ENCODE results near the gene MIGA2. TPM values are rescaled to one million over a fixed set of nuclear protein-coding genes. Genes with fewer than 3 reads are reported as not detected.

MIGA2 gene
- total and polyA plus RNA-seq, 2 donors (not counting 1 experiment from before 2014, with no cell fraction given): 62.1 to 78.1 TPM

GRCh38 chr9:129063061-129063460, 26.6 kb downstream of the MIGA2 start:
- H2AFZ ChIP-seq (ENCODE audit: insufficient read depth, low read depth, low read length, poor library complexity, severe bottlenecking): no peak overlapping the region
- no peaks in the 10 kb centered on the region for H3K27me3 ChIP-seq (replicated peaks in 1 of 4; ENCODE audit: control extremely low read depth in 1 of 4, control insufficient read depth in 3 of 4, insufficient read depth in 4 of 4, low read length in 3 of 4)
- H3K36me3 ChIP-seq (replicated peaks in 1 of 2; ENCODE audit: control extremely low read depth in 1 of 2, control insufficient read depth in 1 of 2, extremely low read depth in 1 of 2, insufficient read depth in 2 of 2, low read length in 1 of 2): peaks cover 0 to 56% of the 10 kb centered on the region in 2 experiments
- H3K4me1 ChIP-seq (ENCODE audit: control insufficient read depth in 2 of 2, insufficient read depth in 2 of 2, low read length in 2 of 2): peaks cover under 1 to 3% of the 10 kb centered on the region in 2 donors
- intact Hi-C loops (cut with micrococcal nuclease): no loop called here
- Mint-ChIP-seq H3K27me3 (no peaks in the 10 kb centered on the region), H3K4me3 (no peak overlapping the region), H3K27ac (no peak overlapping the region), H3K4me1 (peaks cover under 1% of the 10 kb centered on the region), H3K9me3 (ENCODE audit: insufficient read depth) (no peaks in the 10 kb centered on the region)
- no peaks in the 10 kb centered on the region for H3K9me3 ChIP-seq (ENCODE audit: control extremely low read depth in 1 of 3, control insufficient read depth in 2 of 3, insufficient read depth in 1 of 3, low read length in 2 of 3)
- no peak for ATAC-seq (ENCODE audit: low read depth)
- POLR2A ChIA-PET: interaction anchor here (0.6 kb wide), 1 partner anchor 39 kb away, joined by 5 read pairs; no protein-coding TSS in a partner anchor
- WGBS (ENCODE audit: insufficient coverage): 100% methylated on average over 5 of the region's 9 CpGs
- no peak overlapping the region for H3K27ac ChIP-seq (ENCODE audit: low read length in 2 of 2)
- no peaks in the 10 kb centered on the region for H3K79me2 ChIP-seq (ENCODE audit: control insufficient read depth, insufficient read depth, low read length)
- no peak overlapping the region for H3K4me2 ChIP-seq (replicated peaks; ENCODE audit: low read depth, low read length, poor library complexity, severe bottlenecking)
- DNase-seq: no peak
- no peaks in the 10 kb centered on the region for H4K20me1 ChIP-seq (ENCODE audit: control insufficient read depth, insufficient read depth, low read length, poor library complexity, severe bottlenecking)
- CTCF ChIA-PET: no interaction called here
- no peak for TF ChIP-seq CTCF (IDR thresholded peaks at IDR 0.05)
- TF ChIP-seq EZH2 (IDR thresholded peaks at IDR 0.05; ENCODE audit: borderline replicate concordance, insufficient read depth, low read depth, low read length, poor library complexity, severe bottlenecking): no peak
- no peak overlapping the region for H3K4me3 ChIP-seq (ENCODE audit: control extremely low read depth in 1 of 5, extremely low read depth in 1 of 5, insufficient read depth in 1 of 5, low read depth in 2 of 5, low read length in 4 of 5)
- H3K9ac ChIP-seq (ENCODE audit: low read length): no peak overlapping the region

GRCh38 chr9:129064499-129064908, 28.1 kb downstream of the MIGA2 start:
- intact Hi-C loops (cut with micrococcal nuclease): no loop called here
- Histone ChIP-seq H3K79me2 (ENCODE audit: control insufficient read depth, insufficient read depth, low read length) (no peaks in the 10 kb centered on the region), H3K27ac (ENCODE audit: low read length in 2 of 2) (no peak overlapping the region), H3K4me3 (ENCODE audit: control extremely low read depth in 1 of 5, extremely low read depth in 1 of 5, insufficient read depth in 1 of 5, low read depth in 2 of 5, low read length in 4 of 5) (no peak overlapping the region), H3K4me2 (replicated peaks; ENCODE audit: low read depth, low read length, poor library complexity, severe bottlenecking) (no peak overlapping the region), H3K27me3 (replicated peaks in 1 of 4; ENCODE audit: control extremely low read depth in 1 of 4, control insufficient read depth in 3 of 4, insufficient read depth in 4 of 4, low read length in 3 of 4) (no peaks in the 10 kb centered on the region), H2AFZ (ENCODE audit: insufficient read depth, low read depth, low read length, poor library complexity, severe bottlenecking) (no peak overlapping the region), H3K9ac (ENCODE audit: low read length) (no peak overlapping the region), H4K20me1 (ENCODE audit: control insufficient read depth, insufficient read depth, low read length, poor library complexity, severe bottlenecking) (no peaks in the 10 kb centered on the region), H3K36me3 (replicated peaks in 1 of 2; ENCODE audit: control extremely low read depth in 1 of 2, control insufficient read depth in 1 of 2, extremely low read depth in 1 of 2, insufficient read depth in 2 of 2, low read length in 1 of 2) (peaks cover 0 to 51% of the 10 kb centered on the region in 2 experiments), H3K9me3 (ENCODE audit: control extremely low read depth in 1 of 3, control insufficient read depth in 2 of 3, insufficient read depth in 1 of 3, low read length in 2 of 3) (no peaks in the 10 kb centered on the region), H3K4me1 (ENCODE audit: control insufficient read depth in 2 of 2, insufficient read depth in 2 of 2, low read length in 2 of 2) (peaks cover 14 to 18% of the 10 kb centered on the region in 2 donors)
- ATAC-seq (ENCODE audit: low read depth) (no peak), DNase-seq (no peak)
- no peak overlapping the region for H3K4me3 Mint-ChIP-seq
- WGBS (ENCODE audit: insufficient coverage): 100% methylated on average over 2 of the region's 8 CpGs
- H3K27ac Mint-ChIP-seq: no peak overlapping the region
- no peak for TF ChIP-seq EZH2 (IDR thresholded peaks at IDR 0.05; ENCODE audit: borderline replicate concordance, insufficient read depth, low read depth, low read length, poor library complexity, severe bottlenecking)
- no peak for TF ChIP-seq CTCF (IDR thresholded peaks at IDR 0.05)
- CTCF ChIA-PET: interaction anchor here (0.7 kb wide), 1 partner anchor 56 kb away, joined by 3 read pairs; no protein-coding TSS in a partner anchor
- H3K4me1 Mint-ChIP-seq: peaks cover 15% of the 10 kb centered on the region
- no peaks in the 10 kb centered on the region for H3K27me3 Mint-ChIP-seq
- H3K9me3 Mint-ChIP-seq (ENCODE audit: insufficient read depth): no peaks in the 10 kb centered on the region
- POLR2A ChIA-PET: interaction anchor here (0.7 kb wide), 1 partner anchor 19 kb away, joined by 4 read pairs; no protein-coding TSS in a partner anchor

Data from B cell (primary cell).